ENCODE results near the gene USP7.

DNA sequence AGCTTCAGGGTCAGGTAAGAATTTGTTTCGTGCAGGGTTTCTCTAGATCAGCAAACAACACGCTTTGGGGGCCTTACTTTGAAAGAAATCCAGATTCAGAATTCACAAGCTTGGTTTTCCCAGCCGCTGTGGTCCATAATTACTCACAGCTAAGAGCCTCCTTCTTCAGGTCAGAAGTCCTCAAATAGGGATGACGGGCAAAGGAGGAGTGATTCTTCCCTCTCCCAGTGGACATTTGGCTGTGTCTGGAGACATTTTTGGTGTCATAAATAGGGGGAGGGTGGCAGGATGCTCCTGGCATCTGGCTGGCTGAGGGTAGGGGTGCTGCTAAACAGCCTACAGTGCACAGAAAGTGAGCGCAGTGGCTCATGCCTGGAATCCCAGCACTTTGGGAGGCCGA is 48.6 kb upstream of the USP7 start:
- TF ChIP-seq EZH2 (IDR thresholded peaks at IDR 0.05; ENCODE audit: insufficient read depth, low read length) = no peak
- TF ChIP-seq, protein P1, sequence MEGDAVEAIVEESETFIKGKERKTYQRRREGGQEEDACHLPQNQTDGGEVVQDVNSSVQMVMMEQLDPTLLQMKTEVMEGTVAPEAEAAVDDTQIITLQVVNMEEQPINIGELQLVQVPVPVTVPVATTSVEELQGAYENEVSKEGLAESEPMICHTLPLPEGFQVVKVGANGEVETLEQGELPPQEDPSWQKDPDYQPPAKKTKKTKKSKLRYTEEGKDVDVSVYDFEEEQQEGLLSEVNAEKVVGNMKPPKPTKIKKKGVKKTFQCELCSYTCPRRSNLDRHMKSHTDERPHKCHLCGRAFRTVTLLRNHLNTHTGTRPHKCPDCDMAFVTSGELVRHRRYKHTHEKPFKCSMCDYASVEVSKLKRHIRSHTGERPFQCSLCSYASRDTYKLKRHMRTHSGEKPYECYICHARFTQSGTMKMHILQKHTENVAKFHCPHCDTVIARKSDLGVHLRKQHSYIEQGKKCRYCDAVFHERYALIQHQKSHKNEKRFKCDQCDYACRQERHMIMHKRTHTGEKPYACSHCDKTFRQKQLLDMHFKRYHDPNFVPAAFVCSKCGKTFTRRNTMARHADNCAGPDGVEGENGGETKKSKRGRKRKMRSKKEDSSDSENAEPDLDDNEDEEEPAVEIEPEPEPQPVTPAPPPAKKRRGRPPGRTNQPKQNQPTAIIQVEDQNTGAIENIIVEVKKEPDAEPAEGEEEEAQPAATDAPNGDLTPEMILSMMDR (IDR thresholded peaks at IDR 0.05; ENCODE audit: insufficient read depth, low read depth, low read length) = no peak

All from astrocyte (in vitro differentiated cells and primary cell).